Gastrocnemius medialis (tissue), 4 donors: ENCODE data around the gene UNC13D.

Experiments used
- POLR2A ChIP-seq, 2 donors: fragments of 450-650 bp; IDR thresholded peaks; one replicate each; pipeline ENCODE4 v1.6.1; 2017; ENCODE audit warnings: antibody characterized with exemption in 2 of 2, mild to moderate bottlenecking in 2 of 2, moderate library complexity in 2 of 2
- TF ChIP-seq, protein P1 (sequence below), 5 experiments: fragments of 450-650 bp in 3 of 5; fragments of 200-600 bp in 2 of 5; sonication (generic) in 2 of 5; IDR thresholded peaks in 4 of 5; conservative IDR thresholded peaks in 1 of 5; 1 replicate in 4 of 5; 2 replicates in 1 of 5; pipeline ENCODE4 v1.5.1; 2016 to 2019; ENCODE audit warnings: antibody characterized with exemption in 5 of 5, mild to moderate bottlenecking in 3 of 5, moderate library complexity in 3 of 5

DNA sequence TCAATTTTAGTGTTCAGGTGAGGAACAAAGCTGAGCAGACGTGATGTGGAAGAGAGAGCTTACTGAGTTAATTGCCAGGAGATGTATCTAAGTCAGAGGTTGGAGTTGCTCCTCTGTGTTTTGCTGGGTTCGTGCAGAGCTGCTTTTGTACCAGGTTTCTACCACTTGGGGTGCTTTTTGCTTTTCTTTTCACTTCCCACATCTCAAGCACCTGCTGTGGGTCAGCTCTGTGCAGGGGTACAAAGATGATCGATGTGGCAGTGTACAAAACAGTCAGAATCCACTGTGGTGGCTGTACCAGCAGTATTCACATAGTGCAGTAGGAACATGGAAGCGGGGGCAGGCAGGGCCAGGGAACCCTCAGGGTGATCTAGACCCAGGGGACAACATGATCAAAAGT, 44.8 kb downstream of the UNC13D start:
- TF ChIP-seq, protein P1, sequence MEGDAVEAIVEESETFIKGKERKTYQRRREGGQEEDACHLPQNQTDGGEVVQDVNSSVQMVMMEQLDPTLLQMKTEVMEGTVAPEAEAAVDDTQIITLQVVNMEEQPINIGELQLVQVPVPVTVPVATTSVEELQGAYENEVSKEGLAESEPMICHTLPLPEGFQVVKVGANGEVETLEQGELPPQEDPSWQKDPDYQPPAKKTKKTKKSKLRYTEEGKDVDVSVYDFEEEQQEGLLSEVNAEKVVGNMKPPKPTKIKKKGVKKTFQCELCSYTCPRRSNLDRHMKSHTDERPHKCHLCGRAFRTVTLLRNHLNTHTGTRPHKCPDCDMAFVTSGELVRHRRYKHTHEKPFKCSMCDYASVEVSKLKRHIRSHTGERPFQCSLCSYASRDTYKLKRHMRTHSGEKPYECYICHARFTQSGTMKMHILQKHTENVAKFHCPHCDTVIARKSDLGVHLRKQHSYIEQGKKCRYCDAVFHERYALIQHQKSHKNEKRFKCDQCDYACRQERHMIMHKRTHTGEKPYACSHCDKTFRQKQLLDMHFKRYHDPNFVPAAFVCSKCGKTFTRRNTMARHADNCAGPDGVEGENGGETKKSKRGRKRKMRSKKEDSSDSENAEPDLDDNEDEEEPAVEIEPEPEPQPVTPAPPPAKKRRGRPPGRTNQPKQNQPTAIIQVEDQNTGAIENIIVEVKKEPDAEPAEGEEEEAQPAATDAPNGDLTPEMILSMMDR (IDR thresholded peaks at IDR 0.05 in 4 of 5, conservative IDR thresholded peaks at IDR 0.05 in 1 of 5), result no peak
- TF ChIP-seq POLR2A (IDR thresholded peaks at IDR 0.05), result no peak
